HTERT RPE-1 (cell line): ENCODE results near the gene WNT7B.

Source experiments
- in situ Hi-C: fragments of 300-500 bp; cut with MboI; formaldehyde crosslinking; loops from 4 replicates; pipeline ENCODE4 v1.14.3; 2020; ENCODE audit warnings: low sequenced_read_pairs

WNT7B gene

GRCh38 chr22:45997077-45997776, 20.3 kb upstream of the WNT7B start:
- in situ Hi-C loops = no loop called here

DNA sequence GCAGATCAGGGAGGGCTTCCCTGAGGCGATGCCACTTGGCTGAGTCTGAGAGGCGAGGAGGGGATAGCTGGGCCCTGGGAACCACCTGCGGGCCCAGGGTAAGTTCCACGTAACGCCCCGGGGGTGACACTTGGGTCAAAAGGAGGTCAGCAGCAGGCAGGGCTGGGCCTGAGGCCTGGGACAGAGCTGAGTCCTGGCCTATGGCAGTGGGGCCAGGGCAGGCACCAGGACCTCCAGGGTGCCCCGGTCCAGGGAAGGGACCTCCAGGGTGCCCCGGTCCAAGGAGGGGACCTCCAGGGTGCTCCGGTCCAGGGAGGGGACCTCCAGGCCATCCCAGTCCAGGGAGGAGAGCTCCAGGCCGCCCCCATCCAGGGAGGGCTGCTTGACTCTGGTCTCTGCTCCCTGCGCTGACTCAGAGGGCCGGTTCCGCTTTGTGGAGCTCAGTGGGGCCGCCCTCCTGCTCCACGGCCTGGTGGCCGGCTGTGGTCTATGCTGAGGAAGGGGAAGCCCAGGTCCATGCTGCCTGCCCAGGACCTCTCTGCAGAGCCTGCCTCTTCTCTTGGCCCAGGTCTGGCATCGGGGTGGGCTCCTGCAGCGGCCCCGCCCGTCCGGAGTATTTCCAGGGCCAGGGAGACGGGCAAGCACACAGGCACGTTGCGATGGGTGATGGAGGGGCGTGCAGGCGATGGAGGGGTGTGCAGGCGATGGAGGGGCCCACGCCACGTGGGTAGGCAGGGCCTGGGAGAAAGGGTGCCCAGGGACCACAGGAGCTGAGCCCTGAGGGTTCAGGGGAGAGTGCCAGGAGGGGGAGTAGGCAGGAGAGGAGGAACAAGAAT, 19.5 kb upstream of the WNT7B start:
- in situ Hi-C loops = no loop called here

DNA sequence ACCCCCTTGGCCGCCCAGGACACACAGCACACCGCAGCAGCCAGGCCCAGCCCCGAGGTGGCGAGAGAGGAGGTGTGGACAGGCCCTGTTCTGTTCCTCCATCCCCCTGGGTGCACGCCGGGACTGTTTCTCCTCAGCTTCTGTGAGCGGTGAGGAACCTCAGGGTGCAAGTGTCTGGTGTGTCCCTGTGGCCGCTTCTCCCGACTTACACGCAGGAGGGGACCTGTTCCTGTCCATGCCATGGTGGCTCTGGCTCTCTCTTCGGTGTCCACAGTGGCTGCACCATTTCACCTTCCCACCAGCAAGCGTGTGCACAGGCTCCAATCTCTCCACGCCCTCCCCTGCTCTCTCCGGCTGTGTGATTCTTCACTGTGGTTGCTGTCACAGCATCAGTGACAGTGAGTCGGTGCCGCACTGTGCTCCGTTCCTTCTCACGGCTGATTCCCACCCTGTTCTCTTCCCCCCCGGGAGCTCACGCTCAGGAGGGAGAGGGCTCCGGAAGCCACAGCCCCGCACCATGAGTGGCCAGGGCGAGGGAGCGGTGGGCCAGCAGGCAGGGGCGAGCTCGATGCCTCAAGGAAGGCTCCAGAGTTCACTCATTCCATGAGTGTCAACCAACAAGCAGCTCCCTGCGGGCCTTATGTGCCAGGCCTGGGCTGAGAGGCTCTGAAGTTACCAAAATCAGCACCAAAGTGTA, 18.6 kb upstream of the WNT7B start:
- in situ Hi-C loops = no loop called here

GRCh38 chr22:45994491-45995404, 17.8 kb upstream of the WNT7B start:
- in situ Hi-C loops = no loop called here

DNA sequence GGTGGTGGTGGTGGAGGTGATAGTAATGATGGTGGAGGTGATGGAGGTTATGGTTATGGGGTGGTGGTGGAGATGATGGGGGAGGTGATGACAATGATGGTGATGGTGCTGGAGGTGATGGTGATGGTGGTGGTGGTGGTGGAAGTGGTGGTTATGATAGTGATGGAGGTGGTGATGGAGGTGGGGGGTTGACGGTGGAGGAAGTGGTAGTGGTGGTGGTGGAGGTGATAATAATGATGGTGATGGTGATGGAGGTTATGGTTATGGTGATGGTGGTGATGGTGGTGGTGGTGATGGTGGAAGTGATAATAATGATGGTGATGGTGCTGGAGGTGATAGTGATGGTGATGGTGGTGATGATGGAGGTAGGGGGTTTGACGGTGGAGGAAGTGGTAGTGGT, 16.9 kb upstream of the WNT7B start:
- in situ Hi-C loops = no loop called here

GRCh38 chr22:45993143-45993692, 16.3 kb upstream of the WNT7B start:
- in situ Hi-C loops = no loop called here

GRCh38 chr22:45992737-45993136, 15.8 kb upstream of the WNT7B start:
- in situ Hi-C loops = no loop called here

DNA sequence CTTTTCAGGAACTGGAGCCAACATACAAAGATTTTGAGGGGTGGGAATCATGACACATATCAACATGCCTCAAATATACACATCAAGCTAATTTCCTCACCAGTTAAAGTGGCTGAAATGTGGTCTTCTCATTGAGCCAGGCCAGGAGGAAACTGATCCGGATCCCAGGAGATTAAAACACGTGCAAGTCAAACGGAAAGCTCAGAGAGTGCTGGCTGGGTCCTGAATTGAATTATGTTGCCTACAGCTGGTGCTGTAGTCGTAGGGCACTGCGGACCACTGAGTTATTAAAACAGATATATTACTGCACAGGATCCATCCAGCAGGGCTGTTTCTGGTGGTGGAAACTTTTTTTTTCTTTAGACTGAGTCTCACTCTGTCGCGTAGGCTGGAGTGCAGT, 14.1 kb upstream of the WNT7B start:
- in situ Hi-C loops = no loop called here

- in situ Hi-C loops = no loop called here
These were observed 10.3 kb upstream of the WNT7B start for GRCh38 chr22:45987136-45987861.

DNA sequence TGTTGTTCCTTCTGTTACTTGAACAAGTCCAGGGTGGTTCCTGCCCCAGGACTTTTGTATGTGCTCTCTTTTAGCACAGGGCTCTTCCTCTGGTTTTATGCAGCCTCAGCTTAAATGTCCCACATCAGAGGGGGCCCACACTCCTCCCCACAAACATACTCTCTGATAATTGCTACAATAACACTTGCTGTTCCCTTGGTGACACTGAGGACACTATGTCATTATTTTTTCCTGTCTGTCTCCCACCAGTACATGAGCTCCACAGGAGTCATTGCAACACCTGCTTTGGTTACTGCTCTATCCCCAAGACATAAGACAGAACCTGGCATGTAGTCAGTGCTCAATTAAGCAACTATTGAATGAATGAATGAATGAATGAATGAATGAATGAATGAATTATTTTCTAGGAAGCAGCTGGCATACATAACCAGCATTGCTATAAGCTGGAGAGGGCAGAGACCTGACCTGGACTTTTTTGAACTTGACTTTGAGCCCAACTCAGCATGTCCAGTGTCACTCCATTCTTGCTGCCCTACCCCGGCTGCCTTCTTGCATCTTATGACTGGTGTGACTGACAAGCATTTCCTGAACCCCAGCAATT, 7.5 kb upstream of the WNT7B start:
- in situ Hi-C loops = no loop called here

GRCh38 chr22:45983797-45984196, 6.8 kb upstream of the WNT7B start:
- in situ Hi-C loops = no loop called here

DNA sequence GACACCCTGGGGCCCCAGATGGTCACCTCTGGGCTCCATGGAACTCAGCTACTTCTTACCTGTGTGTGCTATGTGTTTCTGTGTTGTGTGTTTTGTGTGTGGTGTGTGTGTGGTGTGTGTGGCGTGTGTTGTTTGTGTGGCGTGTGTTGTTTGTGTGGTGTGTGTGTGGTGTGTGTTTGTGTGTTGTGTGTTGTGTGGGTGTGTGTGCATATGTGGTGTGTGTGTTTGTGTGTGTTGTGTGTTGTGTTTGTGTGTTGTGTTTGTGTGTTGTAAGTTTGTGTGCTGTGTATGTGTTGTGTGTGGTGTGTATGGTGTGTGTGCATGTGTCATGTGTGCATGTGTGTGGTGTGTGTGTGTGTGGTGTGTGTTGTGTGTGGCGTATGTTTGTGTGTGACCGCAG, 3.8 kb upstream of the WNT7B start:
- in situ Hi-C loops = no loop called here

DNA sequence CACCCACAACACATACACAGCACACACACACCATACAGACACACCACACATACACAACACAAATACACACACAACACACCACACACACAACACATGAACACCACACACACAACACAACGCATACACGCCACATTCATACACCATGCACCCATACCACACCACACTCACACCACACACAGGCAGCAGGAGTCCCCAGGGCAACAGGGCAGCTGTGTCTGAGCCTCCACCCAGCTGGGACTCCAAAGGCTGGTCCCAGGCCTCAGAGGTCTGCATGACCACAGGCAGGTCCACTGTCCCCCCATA, 3.3 kb upstream of the WNT7B start:
- in situ Hi-C loops = no loop called here

- in situ Hi-C loops = no loop called here
These were observed 1.3 kb upstream of the WNT7B start for GRCh38 chr22:45978275-45978713.

DNA sequence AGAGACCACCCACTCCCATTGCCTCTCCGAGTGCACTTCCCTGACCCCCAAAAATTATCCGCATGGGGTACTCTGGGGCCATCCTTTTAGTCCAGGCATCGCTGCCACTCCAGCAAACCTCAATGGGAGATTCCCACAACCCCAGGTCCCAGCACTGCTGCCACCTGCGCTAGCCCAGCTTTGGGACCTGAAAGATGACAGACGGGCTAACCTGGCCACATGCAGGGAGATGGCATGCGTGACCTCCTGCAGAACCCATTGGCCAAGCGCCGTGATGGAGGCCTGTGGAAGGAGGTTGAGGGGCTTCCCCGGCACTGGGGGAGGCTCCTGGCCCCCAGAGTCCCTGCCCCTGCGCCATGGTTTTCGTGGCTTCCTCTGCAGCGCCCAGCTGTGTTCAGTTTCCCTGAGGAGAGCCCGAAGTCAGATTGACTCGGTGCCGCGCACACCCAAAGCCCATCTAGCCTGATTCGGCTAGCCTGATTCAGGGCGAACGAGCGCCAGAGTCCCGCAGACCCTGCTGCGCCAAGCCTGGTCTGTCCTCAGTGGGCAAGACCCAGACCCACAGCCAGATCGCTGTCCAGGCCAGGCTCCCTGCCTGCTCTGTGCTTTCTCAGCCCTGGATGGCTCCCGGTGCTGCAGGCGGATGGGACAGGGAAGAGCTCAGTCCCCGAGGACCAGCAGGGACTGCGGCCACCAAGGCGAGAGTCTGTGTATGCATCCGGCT, 751 bp upstream of the WNT7B start:
- in situ Hi-C loops = no loop called here

GRCh38 chr22:45976254-45977002, 534 bp downstream of the WNT7B start:
- in situ Hi-C loops = no loop called here

DNA sequence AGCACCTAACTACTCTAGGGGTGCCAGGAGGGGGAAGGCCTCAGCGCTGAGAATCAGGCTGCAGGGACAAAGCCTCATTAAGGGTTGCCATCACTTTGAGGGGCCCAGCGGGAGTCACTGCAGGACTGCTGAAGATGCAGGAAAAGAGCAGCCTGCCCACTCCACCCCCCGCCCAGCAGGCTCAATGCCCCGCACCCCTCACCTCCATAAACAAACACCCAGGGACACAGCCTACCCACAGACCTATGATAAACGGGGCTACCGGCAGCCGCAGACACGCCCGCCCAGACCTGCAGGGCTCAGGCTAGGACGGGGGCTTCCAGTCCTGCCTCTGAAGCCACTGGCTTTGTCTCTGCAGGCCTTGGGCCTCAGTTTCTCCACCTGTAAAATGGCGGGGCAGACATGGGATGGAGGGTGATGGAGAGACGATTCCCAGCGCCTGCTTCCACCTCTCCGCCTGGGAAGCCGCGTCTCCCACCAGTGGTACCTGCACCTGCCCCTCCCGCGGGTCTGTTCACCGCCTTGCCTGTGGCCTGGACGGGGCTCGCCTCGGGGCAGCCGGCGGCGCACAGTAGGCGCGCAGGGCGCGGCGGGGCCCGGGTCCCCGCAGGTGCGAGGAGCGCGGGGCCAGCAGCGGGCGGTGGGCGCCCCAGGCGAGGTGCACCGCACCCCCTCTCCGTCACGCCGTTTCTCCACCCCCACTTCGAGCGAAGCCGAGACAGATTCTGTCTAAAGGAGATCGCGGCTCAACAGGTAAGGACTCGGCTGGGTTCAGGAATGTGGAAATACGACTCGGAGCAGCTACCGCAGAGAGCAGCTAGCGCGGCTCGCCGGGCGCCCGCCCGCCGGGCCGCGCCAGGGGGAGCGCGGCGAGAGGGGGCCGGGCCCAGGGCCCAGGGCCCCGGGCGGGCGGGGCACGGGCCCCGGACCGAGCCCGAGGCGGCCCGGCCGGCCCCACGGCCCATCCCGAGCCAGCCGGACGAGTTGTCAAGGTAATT, 1.5 kb downstream of the WNT7B start:
- in situ Hi-C loops = no loop called here
